ENCODE results near the gene DLG3.

Gene DLG3

DNA sequence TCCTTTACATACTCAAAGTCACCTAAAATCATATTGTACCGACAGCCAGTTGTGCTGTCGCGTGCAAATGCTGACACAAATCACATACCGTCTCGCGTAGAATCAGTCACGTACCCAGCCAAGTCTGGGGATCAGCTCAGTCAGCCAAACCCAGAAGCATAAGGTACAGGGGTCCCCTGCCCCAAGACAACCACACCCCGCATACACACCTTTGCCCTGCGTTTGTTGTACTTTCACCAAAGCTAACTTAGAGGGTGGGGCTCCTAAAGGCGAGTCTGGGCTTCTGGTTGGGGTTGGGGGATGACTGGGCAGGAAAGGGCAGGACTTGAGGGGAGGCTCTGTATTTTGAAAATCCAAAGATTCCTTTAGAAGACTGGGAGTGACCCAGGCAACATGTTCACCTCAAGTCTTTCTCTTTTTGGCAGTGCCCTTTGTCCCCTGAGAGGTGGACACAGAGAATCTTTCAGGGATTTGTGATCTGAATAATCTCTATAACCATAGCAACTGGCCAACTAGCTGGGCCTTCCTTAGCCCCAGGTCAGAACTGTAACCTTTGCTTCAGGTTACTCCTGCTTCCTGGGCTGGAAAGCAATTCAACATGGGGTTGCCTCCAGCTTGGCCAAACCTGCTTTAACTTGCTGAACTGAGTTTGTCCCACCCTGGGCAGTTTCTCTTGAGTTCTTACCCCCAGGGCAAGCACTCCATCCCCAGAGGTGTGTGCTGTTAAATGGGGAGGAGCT lies 20.5 kb upstream of the DLG3 start:
- Histone ChIP-seq H3K27ac (no peak overlapping the region), H3K36me3 (ENCODE audit: insufficient read depth, low read length) (no peaks in the 10 kb centered on the region), H3K4me3 (no peak overlapping the region), H3K9ac (ENCODE audit: insufficient read length) (no peak overlapping the region), H3K9me3 (ENCODE audit: low read depth, low read length) (no peaks in the 10 kb centered on the region)
- DNase-seq (ENCODE audit: low read depth, low spot score): no peak
- TF ChIP-seq EZH2 (IDR thresholded peaks at IDR 0.05) (no peak), FOXP2 (optimal IDR thresholded peaks at IDR 0.05; ENCODE audit: control extremely low read depth, extremely low read length, insufficient read depth) (no peak), POLR2AphosphoS5 (IDR thresholded peaks at IDR 0.05; ENCODE audit: borderline replicate concordance, low read depth, low read length) (no peak)

DNA sequence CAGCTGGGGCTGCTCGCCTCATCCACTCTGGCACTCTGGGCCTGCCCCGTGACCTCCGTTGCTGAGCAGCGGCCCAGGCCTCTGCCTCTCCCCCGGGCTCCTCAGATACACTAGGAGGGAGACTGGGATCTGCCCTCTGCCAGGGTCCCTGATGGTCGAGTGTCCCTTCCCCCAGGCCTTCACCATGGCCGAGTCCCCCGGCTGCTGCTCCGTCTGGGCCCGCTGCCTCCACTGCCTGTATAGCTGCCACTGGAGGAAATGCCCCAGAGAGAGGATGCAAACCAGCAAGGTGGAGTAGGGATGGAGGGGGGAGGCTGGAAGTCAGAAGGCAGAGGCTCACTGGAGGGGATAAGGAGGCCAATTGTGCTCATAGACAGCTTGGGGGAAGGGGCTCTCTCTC lies 19.8 kb upstream of the DLG3 start:
- TF ChIP-seq FOXP2 (optimal IDR thresholded peaks at IDR 0.05; ENCODE audit: control extremely low read depth, extremely low read length, insufficient read depth) (no peak), EZH2 (IDR thresholded peaks at IDR 0.05) (no peak), POLR2AphosphoS5 (IDR thresholded peaks at IDR 0.05; ENCODE audit: borderline replicate concordance, low read depth, low read length) (no peak)
- no peaks in the 10 kb centered on the region for H3K36me3 ChIP-seq (ENCODE audit: insufficient read depth, low read length)
- H3K4me3 ChIP-seq: no peak overlapping the region
- H3K9me3 ChIP-seq (ENCODE audit: low read depth, low read length): no peaks in the 10 kb centered on the region
- DNase-seq (ENCODE audit: low read depth, low spot score): no peak
- no peak overlapping the region for H3K27ac ChIP-seq
- H3K9ac ChIP-seq (ENCODE audit: insufficient read length): no peak overlapping the region

DNA sequence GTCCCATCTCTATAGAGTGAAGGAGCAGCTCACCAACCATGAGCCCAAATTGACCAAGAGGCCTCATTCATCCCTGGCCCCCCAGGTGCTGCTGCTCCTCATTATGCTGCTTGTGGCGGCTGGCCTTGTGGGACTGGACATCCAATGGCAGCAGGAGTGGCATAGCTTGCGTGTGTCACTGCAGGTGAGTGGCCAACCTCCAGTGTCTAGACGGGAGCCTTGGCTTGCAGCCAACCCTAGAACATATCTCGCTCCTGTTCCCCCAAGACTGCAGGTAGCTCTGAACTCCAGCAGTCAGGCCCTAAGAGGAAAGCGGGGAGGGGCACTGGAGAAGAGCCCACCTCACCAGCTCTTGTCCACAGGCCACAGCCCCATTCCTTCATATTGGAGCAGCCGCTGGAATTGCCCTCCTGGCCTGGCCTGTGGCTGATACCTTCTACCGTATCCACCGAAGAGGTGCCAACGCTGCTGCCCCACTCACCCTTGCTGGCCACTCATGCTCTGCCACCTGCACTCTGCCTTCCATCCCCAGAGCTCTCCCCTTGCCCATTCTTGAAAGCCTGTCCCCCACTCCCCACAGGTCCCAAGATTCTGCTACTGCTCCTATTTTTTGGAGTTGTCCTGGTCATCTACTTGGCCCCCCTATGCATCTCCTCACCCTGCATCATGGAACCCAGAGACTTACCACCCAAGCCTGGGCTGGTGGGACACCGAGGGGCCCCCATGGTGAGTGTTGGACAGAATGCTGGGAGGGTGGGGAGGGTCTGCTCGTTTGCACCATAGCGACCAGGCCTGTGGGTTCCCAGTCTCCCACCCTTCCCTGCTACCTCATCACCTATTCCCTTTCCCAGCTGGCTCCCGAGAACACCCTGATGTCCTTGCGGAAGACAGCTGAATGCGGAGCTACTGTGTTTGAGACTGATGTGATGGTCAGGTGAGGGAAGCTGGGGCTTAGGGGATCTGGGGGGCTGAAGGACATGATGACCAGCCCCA lies 18.1 kb upstream of the DLG3 start:
- Histone ChIP-seq H3K4me3 (no peak overlapping the region), H3K36me3 (ENCODE audit: insufficient read depth, low read length) (no peaks in the 10 kb centered on the region), H3K27ac (no peak overlapping the region), H3K9me3 (ENCODE audit: low read depth, low read length) (no peaks in the 10 kb centered on the region), H3K9ac (ENCODE audit: insufficient read length) (no peak overlapping the region)
- TF ChIP-seq EZH2 (IDR thresholded peaks at IDR 0.05): no peak
- no peak for DNase-seq (ENCODE audit: low read depth, low spot score)

DNA sequence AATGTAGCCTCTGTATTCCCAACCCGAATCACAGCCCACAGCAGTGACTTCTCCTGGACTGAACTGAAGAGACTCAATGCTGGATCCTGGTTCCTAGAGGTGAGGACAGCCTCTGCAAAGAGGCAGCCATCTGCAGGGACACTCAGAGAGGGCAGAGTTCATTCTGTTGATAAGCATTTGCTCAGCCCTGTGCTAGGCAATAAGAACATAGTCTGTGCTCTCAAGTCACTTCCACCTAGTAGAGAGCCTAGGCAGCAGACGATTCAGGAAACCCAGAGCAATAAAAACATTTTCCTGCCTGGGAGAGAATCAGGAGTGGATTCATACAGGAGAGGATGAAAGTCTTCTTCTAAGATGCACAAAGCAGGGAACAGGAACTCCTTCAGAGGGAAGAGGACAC lies 17.3 kb upstream of the DLG3 start:
- no peak for DNase-seq (ENCODE audit: low read depth, low spot score)
- no peak overlapping the region for H3K9ac ChIP-seq (ENCODE audit: insufficient read length)
- H3K36me3 ChIP-seq (ENCODE audit: insufficient read depth, low read length): no peaks in the 10 kb centered on the region
- H3K9me3 ChIP-seq (ENCODE audit: low read depth, low read length): no peaks in the 10 kb centered on the region
- H3K4me3 ChIP-seq: no peak overlapping the region
- TF ChIP-seq POLR2AphosphoS5 (IDR thresholded peaks at IDR 0.05; ENCODE audit: borderline replicate concordance, low read depth, low read length) (no peak), EZH2 (IDR thresholded peaks at IDR 0.05) (no peak), FOXP2 (optimal IDR thresholded peaks at IDR 0.05; ENCODE audit: control extremely low read depth, extremely low read length, insufficient read depth) (no peak)
- no peak overlapping the region for H3K27ac ChIP-seq

DNA sequence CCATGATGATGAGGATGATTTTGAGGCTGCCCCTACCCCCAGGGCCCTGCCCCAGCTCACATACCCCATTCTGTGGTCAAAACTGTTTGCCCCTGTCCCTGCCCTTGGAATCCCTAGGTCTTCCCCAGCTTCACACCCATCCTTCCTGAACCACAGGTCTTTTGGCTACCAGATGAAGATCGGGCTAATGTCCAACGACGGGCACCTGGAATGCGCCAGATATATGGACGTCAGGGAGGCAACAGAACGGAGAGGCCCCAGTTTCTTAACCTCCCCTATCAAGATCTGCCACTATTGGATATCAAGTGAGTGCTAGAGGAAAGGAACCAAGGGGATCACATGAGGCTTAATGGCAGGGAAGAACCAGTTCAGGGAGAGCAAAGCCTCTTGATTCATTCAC lies 14.9 kb upstream of the DLG3 start:
- TF ChIP-seq FOXP2 (optimal IDR thresholded peaks at IDR 0.05; ENCODE audit: control extremely low read depth, extremely low read length, insufficient read depth) (no peak), POLR2AphosphoS5 (IDR thresholded peaks at IDR 0.05; ENCODE audit: borderline replicate concordance, low read depth, low read length) (no peak), EZH2 (IDR thresholded peaks at IDR 0.05) (no peak)
- DNase-seq (ENCODE audit: low read depth, low spot score): no peak
- Histone ChIP-seq H3K9me3 (ENCODE audit: low read depth, low read length) (no peaks in the 10 kb centered on the region), H3K4me3 (no peak overlapping the region), H3K27ac (no peak overlapping the region), H3K9ac (ENCODE audit: insufficient read length) (no peak overlapping the region), H3K36me3 (ENCODE audit: insufficient read depth, low read length) (no peaks in the 10 kb centered on the region)

DNA sequence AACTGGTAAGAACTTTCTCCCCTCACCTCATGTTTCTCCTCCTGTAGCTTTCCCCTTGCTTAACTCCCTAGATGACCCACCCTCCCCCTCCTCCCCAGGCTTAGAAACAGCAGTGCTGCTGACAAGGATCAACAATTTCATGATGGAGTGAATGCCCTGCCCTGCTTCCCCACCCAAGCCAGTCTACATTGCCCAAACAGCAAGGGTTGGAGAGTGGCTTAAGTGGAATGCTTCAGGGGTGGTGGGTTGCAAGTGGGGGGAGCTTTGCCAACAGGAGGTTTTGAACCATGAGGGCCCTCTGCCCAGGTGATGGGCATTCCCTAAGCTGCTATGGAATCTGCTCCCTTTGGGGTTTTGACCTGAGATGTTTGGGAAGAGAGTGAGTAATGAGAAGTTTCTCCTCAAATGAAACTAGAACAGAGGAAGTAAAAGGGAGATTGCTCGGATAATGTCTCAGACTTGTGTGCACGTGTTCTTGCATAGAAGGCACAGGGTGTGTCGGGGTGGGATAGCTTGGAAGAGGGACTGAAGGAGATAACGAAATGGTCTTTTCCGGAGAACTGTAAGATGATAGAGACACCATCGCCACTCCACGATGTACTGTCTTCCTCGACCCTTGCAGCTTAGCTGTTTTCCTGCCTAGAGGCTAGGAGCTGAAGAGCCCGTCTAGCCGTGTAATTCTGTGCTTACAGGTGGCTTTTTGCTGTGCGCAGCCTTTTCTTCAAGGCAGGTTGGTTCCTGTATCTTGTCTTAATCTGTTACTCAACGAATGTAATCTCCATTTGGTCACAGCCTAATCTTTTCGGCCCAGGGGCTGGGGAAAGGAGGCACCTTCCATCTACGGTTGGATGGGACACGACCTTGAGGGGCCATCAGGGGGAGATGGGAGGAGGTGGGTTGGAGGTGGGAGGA lies 11.4 kb upstream of the DLG3 start:
- no peaks in the 10 kb centered on the region for H3K36me3 ChIP-seq (ENCODE audit: insufficient read depth, low read length)
- H3K27ac ChIP-seq: no peak overlapping the region
- H3K9me3 ChIP-seq (ENCODE audit: low read depth, low read length): no peaks in the 10 kb centered on the region
- H3K9ac ChIP-seq (ENCODE audit: insufficient read length): no peak overlapping the region
- H3K4me3 ChIP-seq: peak overlapping the region; percentile 78
- no peak for TF ChIP-seq FOXP2 (optimal IDR thresholded peaks at IDR 0.05; ENCODE audit: control extremely low read depth, extremely low read length, insufficient read depth)
- no peak for TF ChIP-seq EZH2 (IDR thresholded peaks at IDR 0.05)
- TF ChIP-seq POLR2AphosphoS5 (IDR thresholded peaks at IDR 0.05; ENCODE audit: borderline replicate concordance, low read depth, low read length): no peak
- DNase-seq (ENCODE audit: low read depth, low spot score): no peak

DNA sequence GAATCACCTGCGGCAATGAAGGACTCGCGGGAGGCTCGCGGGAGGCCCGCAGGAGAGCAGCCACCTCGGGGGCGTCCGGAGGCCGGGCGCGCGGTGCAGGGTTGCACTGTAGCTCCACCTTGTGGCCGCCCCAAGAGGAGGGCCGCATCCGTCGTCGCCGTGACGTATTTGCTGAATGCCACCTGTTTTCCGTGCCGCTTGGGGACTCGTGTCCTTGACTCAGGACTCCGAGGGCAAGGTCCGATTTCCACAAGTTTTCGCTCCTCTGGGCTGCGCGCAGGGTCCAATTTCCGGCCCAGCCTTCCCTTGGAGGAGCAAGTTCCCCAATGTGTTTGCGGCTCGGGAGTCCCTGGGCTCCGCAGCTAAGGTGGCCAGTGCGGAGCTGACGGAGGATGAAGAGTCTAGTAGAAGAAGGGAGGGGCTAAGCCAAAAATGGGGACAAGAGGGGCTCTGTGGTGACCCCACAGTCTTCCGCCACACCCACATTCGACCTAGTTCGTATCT lies 10.7 kb upstream of the DLG3 start:
- no peak for DNase-seq (ENCODE audit: low read depth, low spot score)
- Histone ChIP-seq H3K9ac (ENCODE audit: insufficient read length) (no peak overlapping the region), H3K9me3 (ENCODE audit: low read depth, low read length) (no peaks in the 10 kb centered on the region), H3K36me3 (ENCODE audit: insufficient read depth, low read length) (no peaks in the 10 kb centered on the region), H3K27ac (no peak overlapping the region), H3K4me3 (peak overlapping the region; percentile 78)
- TF ChIP-seq EZH2 (IDR thresholded peaks at IDR 0.05): no peak
- no peak for TF ChIP-seq POLR2AphosphoS5 (IDR thresholded peaks at IDR 0.05; ENCODE audit: borderline replicate concordance, low read depth, low read length)
- no peak for TF ChIP-seq FOXP2 (optimal IDR thresholded peaks at IDR 0.05; ENCODE audit: control extremely low read depth, extremely low read length, insufficient read depth)
